Muscle layer of colon (tissue), 2 donors: Measurements from ENCODE around the gene FBXO11.

Experiments
- H3K27ac ChIP-seq: one replicate; pipeline ENCODE4 v1.7.0; 2013; ENCODE audit warnings: low read depth, mild to moderate bottlenecking, low read length, moderate library complexity
- H3K27me3 ChIP-seq, 2 donors: one replicate each; pipeline ENCODE4 v1.7.0; 2013; ENCODE audit warnings: low read length in 2 of 2, mild to moderate bottlenecking in 2 of 2; ENCODE audit not compliant: insufficient read depth in 2 of 2, control insufficient read depth in 1 of 2
- H3K36me3 ChIP-seq: one replicate; pipeline ENCODE4 v1.7.0; 2013; ENCODE audit warnings: mild to moderate bottlenecking, low read length; ENCODE audit not compliant: insufficient read depth
- H3K4me1 ChIP-seq: one replicate; pipeline ENCODE4 v1.7.0; 2013; ENCODE audit warnings: mild to moderate bottlenecking, low read length; ENCODE audit not compliant: insufficient read depth
- H3K4me3 ChIP-seq, 2 donors: one replicate each; pipeline ENCODE4 v1.7.0; 2013; ENCODE audit warnings: low read length in 2 of 2, low read depth in 1 of 2, mild to moderate bottlenecking in 1 of 2, moderate library complexity in 1 of 2
- H3K9ac ChIP-seq: one replicate; pipeline ENCODE4 v1.7.0; 2013; ENCODE audit warnings: low read length
- H3K9me3 ChIP-seq: one replicate; pipeline ENCODE4 v1.7.0; 2013; ENCODE audit warnings: mild to moderate bottlenecking, low read length
- donor health status: abdominal sarcoma.
- donor health status: Adenocarcinoma of cecum.

The FBXO11 gene

DNA sequence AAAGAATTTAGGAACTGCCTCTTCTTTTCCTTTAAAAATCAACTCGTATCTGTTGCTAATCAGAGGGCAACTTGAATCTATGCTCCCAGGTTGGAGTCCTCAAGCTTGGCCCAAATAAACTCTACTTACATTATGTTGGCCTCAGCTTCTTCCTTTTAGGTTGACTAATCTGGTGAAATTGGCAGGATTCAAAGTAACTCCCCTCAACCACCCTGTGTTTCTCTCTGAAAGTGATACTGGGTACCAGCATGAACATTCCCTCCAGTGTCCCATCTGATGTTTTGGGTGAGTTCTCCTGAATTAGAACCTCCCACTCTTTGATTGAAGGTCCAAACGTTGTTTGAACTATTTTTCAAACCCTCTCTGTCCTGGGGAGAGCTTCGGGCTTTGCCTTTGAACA is 164.7 kb downstream of the FBXO11 start:
- H3K9me3 ChIP-seq: no peaks in the 10 kb centered on the region
- no peak overlapping the region for H3K9ac ChIP-seq
- H3K27me3 ChIP-seq: no peaks in the 10 kb centered on the region
- no peak overlapping the region for H3K4me3 ChIP-seq
- H3K36me3 ChIP-seq: no peaks in the 10 kb centered on the region
- no peaks in the 10 kb centered on the region for H3K4me1 ChIP-seq
- H3K27ac ChIP-seq: no peak overlapping the region

DNA sequence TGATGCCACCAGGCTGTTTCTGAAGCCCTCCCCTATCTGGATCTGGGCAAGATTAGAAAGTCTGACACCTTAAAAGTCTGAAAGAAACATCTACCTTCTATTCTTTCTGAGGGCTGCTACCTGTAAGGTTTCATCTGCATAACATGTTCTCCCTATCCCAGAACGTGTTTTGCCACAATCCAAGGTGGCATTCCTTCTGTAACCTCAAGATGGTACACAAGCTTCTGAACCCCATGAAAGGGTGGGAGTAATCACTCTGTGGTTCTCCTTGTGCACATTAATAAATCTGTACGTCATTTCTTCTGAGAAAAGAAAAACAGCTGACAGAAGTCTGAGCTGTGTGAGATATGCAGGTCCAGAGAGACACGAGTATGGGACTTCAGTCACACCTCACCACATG is 165.2 kb downstream of the FBXO11 start:
- Histone ChIP-seq H3K4me1 (no peaks in the 10 kb centered on the region), H3K9ac (no peak overlapping the region), H3K9me3 (no peaks in the 10 kb centered on the region), H3K4me3 (no peak overlapping the region), H3K27me3 (no peaks in the 10 kb centered on the region), H3K36me3 (no peaks in the 10 kb centered on the region), H3K27ac (no peak overlapping the region)
